HG03571 (cell line): ENCODE measurements around the gene ASIC5.
"Not testable (repeated sequence)": the region's sequence is repeated elsewhere in the genome, so short reads cannot be mapped to it uniquely, and the experiment has no call there.

Experiments used
- ATAC-seq: cut with Tn5 transposase; IDR thresholded peaks from one replicate; pipeline ENCODE4 v1.9.1; 2021; ENCODE audit not compliant: unreplicated experiment

The ASIC5 gene

GRCh38 chr4:155866177-155866576, at the start of gene ASIC5:
Gene ASIC5 (minus strand): TSS chr4:155866277. CDS start chr4:155866226, 51 bp downstream.
- no peak for ATAC-seq

DNA sequence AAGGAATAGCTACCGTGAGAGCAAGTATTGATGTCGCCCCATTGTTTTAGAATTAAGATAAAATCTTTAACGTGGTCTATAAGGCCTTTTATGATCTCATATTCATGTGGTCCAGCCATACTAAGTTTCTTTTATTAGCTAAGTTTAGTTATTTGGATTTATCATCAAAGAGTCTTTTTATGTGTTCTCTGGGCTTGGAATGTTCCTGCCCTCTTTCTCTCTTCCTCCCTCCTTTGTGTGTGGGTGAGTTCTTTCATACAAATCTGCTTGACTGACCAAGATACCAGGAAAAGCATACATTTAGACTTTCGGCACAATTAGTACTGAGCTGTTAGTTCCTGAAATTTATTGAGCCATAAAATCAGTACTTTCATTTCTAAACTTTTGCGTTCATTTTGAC, 48.7 kb upstream of the ASIC5 start:
- no peak for ATAC-seq

GRCh38 chr4:155911905-155912304, 45.8 kb upstream of the ASIC5 start:
- ATAC-seq, result no peak

DNA sequence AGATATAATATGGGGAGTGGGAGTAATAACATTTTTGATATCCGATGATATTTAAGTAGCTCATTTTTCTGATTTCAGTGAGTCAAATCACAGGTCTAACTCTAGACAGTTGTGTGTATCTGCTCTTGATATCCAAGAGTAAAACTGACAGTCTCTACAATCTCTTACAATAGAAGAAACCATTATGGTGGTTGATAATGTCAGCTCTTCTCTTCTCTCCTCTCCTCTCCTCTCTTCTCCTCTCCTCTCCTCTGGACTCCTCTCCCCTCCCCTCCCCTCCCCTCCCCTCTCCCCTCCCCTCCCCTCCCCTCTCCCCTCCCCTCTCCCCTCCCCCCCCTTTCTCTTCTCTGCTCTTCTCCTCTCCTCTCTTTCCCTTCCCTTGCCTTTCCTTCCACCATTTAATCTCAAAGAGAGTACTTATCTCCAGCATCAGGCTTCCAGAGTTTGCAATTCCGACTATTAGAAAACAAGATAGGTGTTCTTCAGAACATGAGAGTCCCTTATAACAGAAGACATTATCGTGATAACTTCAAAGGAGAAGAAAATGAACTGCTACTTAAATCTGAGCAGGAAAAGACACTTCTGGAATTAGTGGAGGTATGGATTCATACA, 43.6 kb upstream of the ASIC5 start:
- ATAC-seq, result no peak

DNA sequence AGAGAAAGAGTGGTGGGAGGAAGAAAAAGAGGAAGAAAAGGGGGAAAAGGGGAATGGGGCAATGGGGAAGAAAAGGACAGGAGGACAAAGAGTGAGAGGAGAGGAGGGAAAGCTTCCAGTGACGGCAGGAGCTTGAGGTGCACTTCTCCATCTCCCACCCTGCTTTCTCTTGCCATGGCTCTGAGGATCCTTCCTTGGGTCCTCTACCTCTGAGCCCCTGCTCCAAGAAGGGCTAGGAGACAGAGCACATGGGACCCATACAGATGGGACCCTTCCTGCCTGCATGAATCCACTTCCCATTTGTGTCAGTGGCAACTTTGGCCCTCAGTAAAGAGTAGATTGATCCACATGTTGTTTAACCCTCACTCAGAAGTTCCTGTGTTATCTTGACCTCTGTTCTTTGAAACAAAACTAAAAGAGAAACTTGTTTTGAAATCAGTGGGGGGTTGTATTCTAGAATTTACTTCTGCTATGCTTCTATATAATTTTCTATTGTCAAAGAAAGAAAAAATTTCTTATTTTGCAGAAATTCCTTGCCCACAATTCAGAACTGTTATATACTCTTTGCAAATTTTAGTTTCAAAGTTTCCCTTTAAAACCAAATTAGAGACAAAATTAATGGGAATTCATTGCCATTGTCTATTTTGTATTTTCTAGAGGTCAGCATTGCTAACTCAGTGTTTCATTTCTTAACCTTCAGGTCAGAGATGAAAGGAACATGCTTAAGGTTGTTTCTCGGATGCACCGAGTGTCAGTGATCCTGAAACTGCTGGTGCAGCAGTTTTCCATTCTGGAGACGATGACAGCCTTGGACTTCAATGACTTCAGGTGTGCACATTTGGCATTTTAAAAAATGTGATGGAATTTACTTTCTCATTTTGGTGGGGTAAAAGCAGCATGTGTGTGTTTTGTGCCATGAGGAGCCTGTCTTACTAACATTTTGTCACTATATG, 42.4 kb upstream of the ASIC5 start:
- ATAC-seq, result no peak

GRCh38 chr4:155907556-155907955, 41.5 kb upstream of the ASIC5 start:
- no peak for ATAC-seq

DNA sequence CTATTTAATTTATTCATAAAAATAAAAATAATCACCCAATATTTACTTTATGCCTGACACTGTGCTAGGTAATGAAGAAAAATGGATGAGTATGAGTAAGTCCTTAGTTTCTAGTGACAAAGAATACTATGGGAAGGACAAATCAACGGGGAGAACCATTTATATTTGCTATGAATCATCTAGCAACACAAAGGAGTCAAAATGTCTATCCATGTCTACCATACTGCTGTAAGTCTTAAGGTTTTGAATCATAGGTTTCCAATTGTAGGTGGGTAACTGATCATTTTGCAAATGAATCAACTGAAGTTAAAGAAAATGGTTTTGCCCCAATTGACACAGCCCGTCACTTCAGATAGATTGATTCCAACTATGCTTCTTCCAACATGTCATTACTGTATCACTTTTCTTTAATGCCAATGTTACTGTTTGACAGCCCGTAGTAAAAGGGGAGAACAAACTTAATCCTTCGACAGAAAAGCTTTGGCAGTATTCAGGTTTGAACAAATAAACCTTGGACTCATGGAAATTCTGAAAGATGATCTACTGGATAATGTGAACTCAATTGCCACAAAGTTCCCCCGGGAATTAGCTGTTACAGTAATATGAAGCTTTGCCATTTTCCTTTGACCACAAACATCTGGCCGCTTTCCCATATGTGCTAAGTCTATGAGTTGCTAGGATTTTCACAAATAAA, 40.6 kb upstream of the ASIC5 start:
- ATAC-seq, result no peak

DNA sequence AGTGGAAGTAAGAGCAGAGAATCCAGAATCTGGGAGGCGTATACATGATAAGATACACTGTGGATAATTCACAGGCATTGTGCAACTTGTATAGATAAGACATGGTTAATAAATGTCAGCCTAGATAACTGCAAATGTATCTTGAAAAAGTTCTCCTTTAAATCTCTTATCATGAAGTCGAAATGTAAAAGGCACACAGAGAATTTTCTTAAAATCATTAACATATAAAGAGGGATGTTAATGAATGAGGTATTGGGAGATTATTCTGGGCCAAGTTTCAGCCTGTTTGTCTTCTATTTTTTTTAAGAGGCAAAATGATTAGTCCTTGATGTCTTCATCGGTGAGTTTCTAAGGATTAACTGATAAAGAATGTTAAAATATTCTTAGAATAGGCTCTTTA, 38.3 kb upstream of the ASIC5 start:
- ATAC-seq, result no peak

DNA sequence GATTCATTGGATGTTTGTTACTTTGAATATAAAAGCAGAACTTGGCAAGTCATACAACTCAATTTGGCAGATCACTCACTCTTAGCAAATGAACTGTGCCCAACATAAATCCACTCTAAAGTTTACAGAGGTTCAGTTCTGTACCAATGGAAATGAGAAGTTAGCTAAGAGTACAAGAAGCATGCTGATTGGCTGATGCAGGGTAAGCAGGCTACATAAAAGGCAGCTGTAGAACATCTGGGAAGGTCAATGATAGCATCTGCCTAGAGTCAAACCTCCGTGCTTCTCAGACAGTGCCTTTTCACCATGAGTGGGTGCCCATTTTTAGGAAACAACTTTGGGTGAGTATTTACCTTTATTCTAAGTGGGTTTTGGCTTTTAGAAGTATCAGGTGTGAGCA, 37.4 kb upstream of the ASIC5 start, which contains the start of gene TDO2:
Gene TDO2, plus strand, starts transcription at position 244 of the 400 bp plus-strand sequence. Its CDS starts 63 bp downstream, at position 307.
- no peak for ATAC-seq

DNA sequence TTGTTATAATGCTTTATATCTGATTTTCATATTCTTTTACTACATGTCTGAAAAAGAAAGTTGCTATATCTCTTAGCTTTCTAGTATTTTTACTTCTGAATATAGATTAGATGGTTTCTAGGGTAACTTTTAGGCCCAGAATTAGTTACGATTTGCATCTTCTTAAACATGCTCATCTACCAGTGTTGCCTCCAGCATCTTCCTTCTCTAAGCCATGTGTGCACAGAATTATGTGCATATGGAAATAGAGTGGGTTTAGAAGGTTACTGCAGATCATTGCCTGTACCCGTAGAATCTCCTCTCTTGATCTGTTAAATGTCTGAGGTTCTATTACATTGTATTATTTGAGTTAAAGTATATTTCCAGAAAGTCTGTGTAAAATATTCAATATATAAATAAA, 34.9 kb upstream of the ASIC5 start:
- ATAC-seq, result no peak

- ATAC-seq, result no peak
Measured at GRCh38 chr4:155900381-155900780, 34.3 kb upstream of the ASIC5 start.

DNA sequence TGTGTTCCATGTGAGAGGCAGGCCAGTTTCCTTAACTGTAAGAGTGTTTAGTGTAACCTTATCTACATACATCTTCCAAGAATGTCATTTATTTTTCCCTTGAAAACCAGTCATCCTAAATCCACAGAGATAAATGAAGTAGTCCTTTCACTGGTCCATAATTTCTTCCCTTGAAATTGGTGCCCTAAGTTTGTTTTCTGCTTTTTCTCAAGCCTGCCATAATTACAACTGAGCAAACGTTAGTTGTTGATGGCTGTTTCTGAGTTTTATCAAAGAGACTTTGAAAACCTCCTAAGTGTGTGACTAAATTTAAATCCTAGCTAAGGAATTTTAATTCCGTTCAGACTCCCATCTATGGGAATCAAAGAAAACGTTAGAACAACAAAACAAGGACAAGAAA, 33.8 kb upstream of the ASIC5 start:
- ATAC-seq, result no peak

- ATAC-seq, result not testable (repeated sequence)
Measured at GRCh38 chr4:155898371-155898770, 32.3 kb upstream of the ASIC5 start.

DNA sequence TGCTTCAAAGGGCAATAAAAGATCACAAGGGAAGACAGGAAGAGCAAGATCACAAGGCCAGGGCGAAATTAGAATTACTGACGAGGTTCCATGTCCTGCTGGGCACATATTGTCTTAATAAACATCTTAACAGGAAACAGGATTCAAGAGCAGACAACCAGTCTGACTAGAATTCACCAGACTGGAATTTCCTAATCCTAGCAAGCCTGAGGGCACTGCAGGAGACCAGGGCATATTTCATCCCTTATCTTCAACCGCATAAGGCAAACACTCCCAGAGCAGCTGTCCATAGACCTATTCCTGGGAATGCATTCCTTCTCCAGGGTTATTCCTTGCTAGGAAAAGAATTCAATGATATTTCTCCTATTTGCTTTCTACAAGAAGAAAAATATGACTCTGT, 25.0 kb upstream of the ASIC5 start:
- no peak for ATAC-seq

GRCh38 chr4:155889946-155890345, 23.9 kb upstream of the ASIC5 start:
- ATAC-seq, result no peak

- peak; percentile 97 for ATAC-seq
Measured at GRCh38 chr4:155889031-155889793, 23.1 kb upstream of the ASIC5 start.

GRCh38 chr4:155887847-155888570, 21.9 kb upstream of the ASIC5 start:
- no peak for ATAC-seq

DNA sequence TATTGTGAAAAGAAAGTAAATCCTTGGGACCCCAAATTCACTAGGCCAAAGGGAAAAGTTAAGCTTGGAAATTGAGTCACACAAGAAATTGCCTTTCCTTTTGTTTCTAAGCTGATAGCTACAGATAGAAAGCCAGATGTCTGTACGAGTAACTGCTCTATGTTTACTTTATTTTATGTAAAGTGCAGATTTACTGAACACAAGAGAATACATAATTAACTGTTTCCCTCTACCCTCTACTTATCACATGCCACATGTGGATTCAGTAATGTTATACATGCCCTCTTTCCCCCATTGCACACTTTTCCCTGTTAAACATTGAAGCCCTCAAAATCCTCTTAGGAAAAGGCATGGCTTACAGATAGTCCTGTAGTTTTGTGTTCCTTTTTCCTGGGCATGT, 21.0 kb upstream of the ASIC5 start:
- ATAC-seq, result no peak

DNA sequence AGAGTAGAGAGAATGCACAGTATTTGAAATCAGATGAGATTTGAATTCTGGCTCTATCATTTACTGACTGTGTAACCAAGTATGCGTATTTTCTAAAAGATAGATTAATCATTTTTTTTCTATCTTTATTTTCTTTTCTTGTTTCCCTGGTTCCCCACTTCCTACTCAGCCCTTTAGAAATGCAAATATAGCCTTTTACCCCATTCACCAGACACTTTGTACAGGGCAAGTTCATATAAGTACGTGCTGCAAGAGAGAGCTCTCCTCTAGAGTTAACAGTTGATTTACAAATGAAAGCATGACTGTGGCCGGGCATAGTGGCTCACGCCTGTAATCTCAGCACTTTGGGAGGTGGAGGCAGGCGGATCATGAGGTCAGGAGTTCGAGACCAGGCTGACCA, 19.6 kb upstream of the ASIC5 start:
- no peak for ATAC-seq

- ATAC-seq, result no peak
Measured at GRCh38 chr4:155883895-155884294, 17.8 kb upstream of the ASIC5 start.
